ENCODE data around the gene TMEM63A. TPM values are rescaled to one million over a fixed set of nuclear protein-coding genes. Genes with fewer than 3 reads are reported as not detected.

Gene TMEM63A
- total and polyA plus RNA-seq, 4 experiments from 2014 or later, result 46.2 to 507 (median 278) TPM

- Mint-ChIP-seq H3K27me3 (no peaks in the 10 kb centered on the region), H3K4me3 (no peak overlapping the region), H3K36me3 (peaks cover 28 to 40% of the 10 kb centered on the region in 2 donors), H3K9me3 (no peaks in the 10 kb centered on the region), H3K27ac (peak overlapping the region in 2 of 7 donors; percentile 3 to 55), H3K4me1 (peaks cover 10 to 33% (median 21%) of the 10 kb centered on the region in 4 donors)
- intact Hi-C loops (cut with micrococcal nuclease), result no loop called here
- Histone ChIP-seq H3K4me1 (ENCODE audit: insufficient read depth, low read length) (peaks cover 28% of the 10 kb centered on the region), H3K9me3 (ENCODE audit: control insufficient read depth in 1 of 2, low read length in 2 of 2) (no peaks in the 10 kb centered on the region), H3K27me3 (ENCODE audit: insufficient read depth, low read length) (no peaks in the 10 kb centered on the region), H3K4me3 (ENCODE audit: low read length in 2 of 2) (no peak overlapping the region), H3K27ac (ENCODE audit: low read depth, low read length) (no peak overlapping the region), H3K36me3 (ENCODE audit: insufficient read depth, low read length) (peaks cover 20% of the 10 kb centered on the region)
- CTCF ChIA-PET (ENCODE audit: partially characterized antibody), result interaction anchor here (0.6 kb wide), 1 partner anchor 12 kb away, joined by 3 read pairs; no protein-coding TSS in a partner anchor
- POLR2A ChIA-PET (ENCODE audit: partially characterized antibody), result interaction anchor here (0.9 kb wide), 1 partner anchor 36 kb away, joined by 3 read pairs; no protein-coding TSS in a partner anchor
- DNase-seq, result no peak
Measured at GRCh38 chr1:225917101-225917500, 34.9 kb upstream of the TMEM63A start.

GRCh38 chr1:225915538-225915991, 33.4 kb upstream of the TMEM63A start:
- CTCF ChIA-PET (ENCODE audit: partially characterized antibody), result no interaction called here
- Mint-ChIP-seq H3K27ac (no peak overlapping the region), H3K4me3 (no peak overlapping the region), H3K27me3 (no peaks in the 10 kb centered on the region), H3K4me1 (peaks cover 14 to 32% (median 19%) of the 10 kb centered on the region in 4 donors), H3K36me3 (peaks cover 26 to 32% of the 10 kb centered on the region in 2 donors), H3K9me3 (no peaks in the 10 kb centered on the region)
- no peak overlapping the region for H3K27ac ChIP-seq (ENCODE audit: low read depth, low read length)
- POLR2A ChIA-PET (ENCODE audit: partially characterized antibody), result interaction anchor here (2.3 kb wide), 1 partner anchor 8 kb away, joined by 9 read pairs; the partner anchor contains the start of gene PYCR2
- H3K9me3 ChIP-seq (ENCODE audit: control insufficient read depth in 1 of 2, low read length in 2 of 2), result no peaks in the 10 kb centered on the region
- DNase-seq, result no peak
- H3K4me3 ChIP-seq (ENCODE audit: low read length in 2 of 2), result no peak overlapping the region
- H3K36me3 ChIP-seq (ENCODE audit: insufficient read depth, low read length), result peaks cover 4% of the 10 kb centered on the region
- no peaks in the 10 kb centered on the region for H3K27me3 ChIP-seq (ENCODE audit: insufficient read depth, low read length)
- intact Hi-C loops (cut with micrococcal nuclease), result no loop called here
- H3K4me1 ChIP-seq (ENCODE audit: insufficient read depth, low read length), result peaks cover 26% of the 10 kb centered on the region

- no peak for DNase-seq
- Mint-ChIP-seq H3K9me3 (no peaks in the 10 kb centered on the region), H3K36me3 (peaks cover 21 to 28% of the 10 kb centered on the region in 2 donors), H3K4me1 (peaks cover 16 to 32% (median 21%) of the 10 kb centered on the region in 4 donors), H3K4me3 (peak overlapping the region in 1 of 8 donors; percentile 40), H3K27ac (peak overlapping the region in 1 of 7 donors; percentile 22), H3K27me3 (no peaks in the 10 kb centered on the region)
- CTCF ChIA-PET (ENCODE audit: partially characterized antibody), result no interaction called here
- H3K4me3 ChIP-seq (ENCODE audit: low read length in 2 of 2), result no peak overlapping the region
- POLR2A ChIA-PET (ENCODE audit: partially characterized antibody), result interaction anchor here (2.3 kb wide), 1 partner anchor 9 kb away, joined by 9 read pairs; the partner anchor contains the start of gene PYCR2
- peaks cover 2% of the 10 kb centered on the region for H3K36me3 ChIP-seq (ENCODE audit: insufficient read depth, low read length)
- H3K9me3 ChIP-seq (ENCODE audit: control insufficient read depth in 1 of 2, low read length in 2 of 2), result no peaks in the 10 kb centered on the region
- H3K27ac ChIP-seq (ENCODE audit: low read depth, low read length), result no peak overlapping the region
- intact Hi-C loops (cut with micrococcal nuclease), result no loop called here
- no peaks in the 10 kb centered on the region for H3K27me3 ChIP-seq (ENCODE audit: insufficient read depth, low read length)
- H3K4me1 ChIP-seq (ENCODE audit: insufficient read depth, low read length), result peaks cover 26% of the 10 kb centered on the region
Measured at GRCh38 chr1:225914947-225915346, 32.8 kb upstream of the TMEM63A start.

GRCh38 chr1:225914391-225914790, 32.2 kb upstream of the TMEM63A start:
- Mint-ChIP-seq H3K4me1 (peaks cover 20 to 32% (median 22%) of the 10 kb centered on the region in 4 donors), H3K9me3 (no peaks in the 10 kb centered on the region), H3K27me3 (no peaks in the 10 kb centered on the region), H3K4me3 (no peak overlapping the region), H3K36me3 (peaks cover 17 to 22% of the 10 kb centered on the region in 2 donors), H3K27ac (peak overlapping the region in 2 of 7 donors; percentile 22 to 26)
- Histone ChIP-seq H3K4me1 (ENCODE audit: insufficient read depth, low read length) (peaks cover 26% of the 10 kb centered on the region), H3K36me3 (ENCODE audit: insufficient read depth, low read length) (no peaks in the 10 kb centered on the region), H3K27ac (ENCODE audit: low read depth, low read length) (no peak overlapping the region), H3K27me3 (ENCODE audit: insufficient read depth, low read length) (no peaks in the 10 kb centered on the region), H3K9me3 (ENCODE audit: control insufficient read depth in 1 of 2, low read length in 2 of 2) (no peaks in the 10 kb centered on the region), H3K4me3 (ENCODE audit: low read length in 2 of 2) (no peak overlapping the region)
- ChIA-PET POLR2A (ENCODE audit: partially characterized antibody) (interaction anchor here (1.3 to 6.3 kb wide), 3 partner anchors 10 to 136 kb away, joined by 6 to 49 read pairs (median 9); partner anchors contain the start of genes PYCR2 and SRP9), CTCF (ENCODE audit: partially characterized antibody) (interaction anchor here (1.0 to 1.2 kb wide), 2 partner anchors 17 to 138 kb away, joined by 3 read pairs; no protein-coding TSS in a partner anchor)
- no peak for DNase-seq
- intact Hi-C loops (cut with micrococcal nuclease), result no loop called here

- intact Hi-C loops (cut with micrococcal nuclease), result loop anchor here (1.0 kb wide), 7 partner anchors 14 to 436 kb away; partner anchors contain the start of gene SRP9
- Mint-ChIP-seq H3K4me1 (peaks cover 18 to 33% (median 25%) of the 10 kb centered on the region in 4 donors), H3K4me3 (peak overlapping the region in 2 of 8 donors; percentile 14 to 21), H3K27ac (peak overlapping the region in 2 of 7 donors; percentile 51 to 64), H3K9me3 (no peaks in the 10 kb centered on the region), H3K36me3 (peaks cover 4 to 6% of the 10 kb centered on the region in 2 donors), H3K27me3 (no peaks in the 10 kb centered on the region)
- Histone ChIP-seq H3K4me3 (ENCODE audit: low read length in 2 of 2) (no peak overlapping the region), H3K4me1 (ENCODE audit: insufficient read depth, low read length) (peaks cover 25% of the 10 kb centered on the region), H3K27ac (ENCODE audit: low read depth, low read length) (no peak overlapping the region), H3K27me3 (ENCODE audit: insufficient read depth, low read length) (no peaks in the 10 kb centered on the region), H3K9me3 (ENCODE audit: control insufficient read depth in 1 of 2, low read length in 2 of 2) (no peaks in the 10 kb centered on the region), H3K36me3 (ENCODE audit: insufficient read depth, low read length) (no peaks in the 10 kb centered on the region)
- ChIA-PET POLR2A (ENCODE audit: partially characterized antibody) (interaction anchor here (0.6 to 22.5 kb wide), 16 partner anchors 10 to 443 kb away, joined by 3 to 730 read pairs (median 5); partner anchors contain the start of genes SRP9 and TMEM63A), CTCF (ENCODE audit: partially characterized antibody) (interaction anchor here (0.6 to 18.0 kb wide), 34 partner anchors 9 to 1741 kb away, joined by 3 to 294 read pairs (median 4); partner anchors contain the start of genes PYCR2, SRP9 and TMEM63A)
- DNase-seq, result peak; percentile 54 to 79 (median 70)
Measured at GRCh38 chr1:225911191-225912130, 29.3 kb upstream of the TMEM63A start.

- no peaks in the 10 kb centered on the region for H3K27me3 ChIP-seq (ENCODE audit: insufficient read depth, low read length)
- intact Hi-C loops (cut with micrococcal nuclease), result no loop called here
- Mint-ChIP-seq H3K4me1 (peaks cover 21 to 42% (median 31%) of the 10 kb centered on the region in 4 donors), H3K36me3 (peaks cover 0 to 3% of the 10 kb centered on the region in 2 donors), H3K4me3 (peak overlapping the region in 3 of 8 donors; percentile 41 to 69 (median 63)), H3K27ac (peak overlapping the region in 3 of 7 donors; percentile 6 to 92 (median 72)), H3K9me3 (no peaks in the 10 kb centered on the region), H3K27me3 (no peaks in the 10 kb centered on the region)
- H3K9me3 ChIP-seq (ENCODE audit: control insufficient read depth in 1 of 2, low read length in 2 of 2), result no peaks in the 10 kb centered on the region
- DNase-seq, result no peak
- no peaks in the 10 kb centered on the region for H3K36me3 ChIP-seq (ENCODE audit: insufficient read depth, low read length)
- no peak overlapping the region for H3K27ac ChIP-seq (ENCODE audit: low read depth, low read length)
- ChIA-PET CTCF (ENCODE audit: partially characterized antibody) (interaction anchor here (0.6 to 18.0 kb wide), 10 partner anchors 8 to 131 kb away, joined by 3 to 294 read pairs (median 10); partner anchors contain the start of genes PYCR2, SRP9 and TMEM63A), POLR2A (ENCODE audit: partially characterized antibody) (interaction anchor here (1.2 to 22.5 kb wide), 6 partner anchors 12 to 131 kb away, joined by 3 to 730 read pairs (median 28); partner anchors contain the start of genes PYCR2, SRP9 and TMEM63A)
- no peak overlapping the region for H3K4me3 ChIP-seq (ENCODE audit: low read length in 2 of 2)
- peaks cover 28% of the 10 kb centered on the region for H3K4me1 ChIP-seq (ENCODE audit: insufficient read depth, low read length)
Measured at GRCh38 chr1:225909477-225909876, 27.3 kb upstream of the TMEM63A start.

Measured in CD4-positive, alpha-beta memory T cell (primary cell).